ENCODE results near the gene SERINC2. TPM values are rescaled to one million over a fixed set of nuclear protein-coding genes. Genes with fewer than 3 reads are reported as not detected.

SERINC2 gene
- total and polyA plus RNA-seq, 9 donors: 4.0 to 49.0 (median 34.5) TPM

DNA sequence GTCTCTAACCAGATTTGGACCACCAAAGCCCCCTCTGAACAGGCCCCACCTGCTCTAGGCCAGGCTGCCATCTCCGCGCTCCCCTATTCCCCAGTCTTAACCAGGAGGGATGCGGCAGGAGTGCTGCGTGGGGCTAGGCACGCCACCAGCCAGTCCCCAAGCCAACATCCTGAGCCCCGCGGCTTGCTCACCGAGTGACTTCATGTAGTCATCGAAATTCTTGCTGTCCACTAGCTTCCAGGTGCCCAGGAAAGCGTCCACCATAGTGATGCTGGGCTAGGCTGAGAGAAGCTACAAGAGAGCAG is 40.3 kb upstream of the SERINC2 start:
- WGBS (ENCODE audit: insufficient coverage): 31% methylated on average over 10 of the region's 10 CpGs
- peaks cover 77% of the 10 kb centered on the region for H3K4me1 ChIP-seq (ENCODE audit: control insufficient read depth, insufficient read depth, low read length)
- peak; percentile 22 for DNase-seq
- H3K27me3 ChIP-seq (ENCODE audit: control insufficient read depth, insufficient read depth, low read length): no peaks in the 10 kb centered on the region
- peaks cover 7% of the 10 kb centered on the region for H3K36me3 ChIP-seq (ENCODE audit: control insufficient read depth, insufficient read depth, low read length)
- peak overlapping the region; percentile 36 for H3K4me3 ChIP-seq (ENCODE audit: low read length)
- H3K27ac ChIP-seq (ENCODE audit: low read length): peak overlapping the region; percentile 96
- no peaks in the 10 kb centered on the region for H3K9me3 ChIP-seq (replicated peaks; ENCODE audit: control insufficient read depth, low read depth, low read length)

GRCh38 chr1:31373056-31373896 is 39.7 kb upstream of the SERINC2 start, which contains the start of gene FABP3:
Gene FABP3 (minus strand): TSS chr1:31373076. CDS start chr1:31373014, 62 bp downstream.
- H3K36me3 ChIP-seq (ENCODE audit: control insufficient read depth, insufficient read depth, low read length): peaks cover 3% of the 10 kb centered on the region
- under 1% methylated on average over 41 of the region's 44 CpGs for WGBS (ENCODE audit: insufficient coverage)
- H3K27ac ChIP-seq (ENCODE audit: low read length): peak within 1 kb of the TSS; percentile 96
- peak within 1 kb of the TSS; percentile 36 for H3K4me3 ChIP-seq (ENCODE audit: low read length)
- H3K9me3 ChIP-seq (replicated peaks; ENCODE audit: control insufficient read depth, low read depth, low read length): no peaks in the 10 kb centered on the region
- H3K27me3 ChIP-seq (ENCODE audit: control insufficient read depth, insufficient read depth, low read length): no peaks in the 10 kb centered on the region
- peak; percentile 90 for DNase-seq
- peaks cover 77% of the 10 kb centered on the region for H3K4me1 ChIP-seq (ENCODE audit: control insufficient read depth, insufficient read depth, low read length)

- H3K4me1 ChIP-seq (ENCODE audit: control insufficient read depth, insufficient read depth, low read length): peaks cover 71% of the 10 kb centered on the region
- peak overlapping the region; percentile 96 for H3K27ac ChIP-seq (ENCODE audit: low read length)
- 0% methylated on average over 4 of the region's 11 CpGs for WGBS (ENCODE audit: insufficient coverage)
- H3K9me3 ChIP-seq (replicated peaks; ENCODE audit: control insufficient read depth, low read depth, low read length): no peaks in the 10 kb centered on the region
- no peaks in the 10 kb centered on the region for H3K27me3 ChIP-seq (ENCODE audit: control insufficient read depth, insufficient read depth, low read length)
- no peak for DNase-seq
- H3K4me3 ChIP-seq (ENCODE audit: low read length): peak overlapping the region; percentile 5
- peaks cover 3% of the 10 kb centered on the region for H3K36me3 ChIP-seq (ENCODE audit: control insufficient read depth, insufficient read depth, low read length)
These were observed 39.0 kb upstream of the SERINC2 start for GRCh38 chr1:31373897-31374486.

DNA sequence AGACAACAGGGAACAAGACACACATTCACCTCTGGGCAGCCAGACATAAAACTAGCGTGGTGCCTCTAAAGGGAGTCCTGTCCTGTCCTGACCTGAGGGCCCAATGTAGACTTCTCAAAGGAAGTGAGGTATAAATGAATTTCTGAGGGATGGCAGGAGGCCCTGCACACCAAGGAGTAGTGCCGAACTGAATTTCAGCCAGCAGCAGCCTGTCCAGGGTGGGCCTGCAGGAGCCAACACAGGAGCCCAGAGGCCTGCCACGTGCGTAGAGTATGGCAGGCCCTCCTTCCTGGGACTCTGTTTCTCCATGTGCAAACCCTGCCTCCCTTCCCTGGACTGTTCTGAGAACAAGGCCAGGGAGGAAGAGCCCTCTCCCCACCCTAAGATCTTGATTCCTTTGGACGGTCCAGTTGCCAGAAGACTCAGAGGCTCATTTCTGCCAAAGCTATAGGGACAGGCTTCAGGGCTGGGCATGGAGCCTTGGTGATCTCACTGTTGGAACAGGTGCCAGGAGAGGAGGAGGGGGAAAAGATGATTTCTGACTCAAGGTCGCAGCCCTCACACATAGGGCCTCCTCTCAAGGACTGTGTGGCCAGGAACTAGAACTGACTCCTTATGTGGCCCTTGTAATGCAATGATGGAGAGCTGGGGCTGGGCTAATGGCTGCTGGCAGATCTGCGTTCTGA is 38.4 kb upstream of the SERINC2 start:
- no peaks in the 10 kb centered on the region for H3K9me3 ChIP-seq (replicated peaks; ENCODE audit: control insufficient read depth, low read depth, low read length)
- no peak overlapping the region for H3K4me3 ChIP-seq (ENCODE audit: low read length)
- peak; percentile 96 for DNase-seq
- H3K4me1 ChIP-seq (ENCODE audit: control insufficient read depth, insufficient read depth, low read length): peaks cover 70% of the 10 kb centered on the region
- no peaks in the 10 kb centered on the region for H3K27me3 ChIP-seq (ENCODE audit: control insufficient read depth, insufficient read depth, low read length)
- 26% methylated on average over 3 of the region's 7 CpGs for WGBS (ENCODE audit: insufficient coverage)
- H3K36me3 ChIP-seq (ENCODE audit: control insufficient read depth, insufficient read depth, low read length): no peaks in the 10 kb centered on the region
- H3K27ac ChIP-seq (ENCODE audit: low read length): peak overlapping the region; percentile 96

DNA sequence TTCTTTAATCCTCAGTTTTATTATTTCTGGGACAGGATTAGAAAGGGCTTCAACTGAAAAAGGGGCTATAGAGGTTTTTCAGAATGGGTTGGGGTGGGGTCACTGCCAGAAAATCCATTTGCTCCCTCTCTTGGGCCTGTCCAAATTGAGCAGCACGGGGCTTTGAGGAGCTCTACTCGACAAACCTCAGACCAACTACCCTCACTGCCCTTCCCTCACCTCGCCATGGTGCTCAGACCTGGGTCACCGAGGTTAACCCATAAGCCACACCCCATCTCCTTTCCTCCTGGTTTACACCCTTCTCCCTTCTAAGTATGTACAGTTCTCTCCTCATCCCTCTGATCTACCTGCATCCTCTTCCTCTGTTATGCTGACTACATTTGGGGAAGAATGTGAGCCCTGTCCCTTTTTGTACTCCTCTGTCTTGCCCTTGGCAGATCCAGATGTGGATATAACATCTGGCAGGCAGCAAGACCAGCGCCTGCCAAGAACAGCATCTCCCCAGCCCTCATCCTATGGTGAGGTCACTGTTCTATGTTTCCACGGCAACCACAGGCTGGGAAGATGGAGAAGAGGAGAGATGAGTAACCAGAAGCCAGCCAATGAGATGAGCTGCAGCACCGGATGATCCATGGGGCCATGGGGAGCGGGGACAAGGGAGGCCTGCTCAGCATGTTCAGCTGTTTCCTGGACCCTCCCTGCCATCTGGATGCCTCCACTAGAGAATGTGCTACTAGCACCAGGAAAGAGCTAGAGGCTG is 36.5 kb upstream of the SERINC2 start:
- Histone ChIP-seq H3K4me1 (ENCODE audit: control insufficient read depth, insufficient read depth, low read length) (peaks cover 75% of the 10 kb centered on the region), H3K27ac (ENCODE audit: low read length) (peak overlapping the region; percentile 90)
- 22% methylated on average over 6 of the region's 8 CpGs for WGBS (ENCODE audit: insufficient coverage)

GRCh38 chr1:31377364-31377863 is 35.6 kb upstream of the SERINC2 start:
- H3K4me3 ChIP-seq (ENCODE audit: low read length): no peak overlapping the region
- H3K4me1 ChIP-seq (ENCODE audit: control insufficient read depth, insufficient read depth, low read length): peaks cover 76% of the 10 kb centered on the region
- no peaks in the 10 kb centered on the region for H3K9me3 ChIP-seq (replicated peaks; ENCODE audit: control insufficient read depth, low read depth, low read length)
- H3K27ac ChIP-seq (ENCODE audit: low read length): peak overlapping the region; percentile 72
- no peak for DNase-seq
- no CpG with 5 or more reads among the region's 3 CpGs for WGBS (ENCODE audit: insufficient coverage)
- no peaks in the 10 kb centered on the region for H3K27me3 ChIP-seq (ENCODE audit: control insufficient read depth, insufficient read depth, low read length)
- H3K36me3 ChIP-seq (ENCODE audit: control insufficient read depth, insufficient read depth, low read length): no peaks in the 10 kb centered on the region

More for the DNA sequence above, 36.5 kb upstream of the SERINC2 start:
- H3K4me3 ChIP-seq (ENCODE audit: low read length): no peak overlapping the region
- H3K9me3 ChIP-seq (replicated peaks; ENCODE audit: control insufficient read depth, low read depth, low read length): no peaks in the 10 kb centered on the region
- no peaks in the 10 kb centered on the region for H3K27me3 ChIP-seq (ENCODE audit: control insufficient read depth, insufficient read depth, low read length)
- peak; percentile 99 for DNase-seq
- no peaks in the 10 kb centered on the region for H3K36me3 ChIP-seq (ENCODE audit: control insufficient read depth, insufficient read depth, low read length)

DNA sequence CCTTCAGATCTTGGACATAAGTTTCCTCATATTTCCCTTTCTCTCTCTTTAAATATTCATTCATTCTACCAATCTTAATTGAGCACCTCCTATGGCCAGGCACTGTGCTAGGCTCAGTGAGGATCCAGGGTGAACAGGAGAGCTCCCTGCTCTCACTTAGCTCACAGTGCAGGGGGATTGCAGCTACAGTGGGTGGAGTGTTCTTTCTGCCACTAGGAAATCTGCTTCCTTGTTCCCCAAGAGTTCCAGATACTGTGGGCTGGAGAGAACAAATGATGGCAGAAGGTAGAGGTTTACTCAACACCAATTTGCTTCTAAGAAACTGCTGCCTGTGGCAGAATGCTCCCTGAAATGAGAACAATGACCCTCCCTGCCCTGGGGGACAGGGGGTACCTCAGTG is 35.0 kb upstream of the SERINC2 start:
- peaks cover 72% of the 10 kb centered on the region for H3K4me1 ChIP-seq (ENCODE audit: control insufficient read depth, insufficient read depth, low read length)
- H3K4me3 ChIP-seq (ENCODE audit: low read length): no peak overlapping the region
- no peaks in the 10 kb centered on the region for H3K27me3 ChIP-seq (ENCODE audit: control insufficient read depth, insufficient read depth, low read length)
- DNase-seq: no peak
- H3K36me3 ChIP-seq (ENCODE audit: control insufficient read depth, insufficient read depth, low read length): no peaks in the 10 kb centered on the region
- H3K27ac ChIP-seq (ENCODE audit: low read length): no peak overlapping the region
- no peaks in the 10 kb centered on the region for H3K9me3 ChIP-seq (replicated peaks; ENCODE audit: control insufficient read depth, low read depth, low read length)

DNA sequence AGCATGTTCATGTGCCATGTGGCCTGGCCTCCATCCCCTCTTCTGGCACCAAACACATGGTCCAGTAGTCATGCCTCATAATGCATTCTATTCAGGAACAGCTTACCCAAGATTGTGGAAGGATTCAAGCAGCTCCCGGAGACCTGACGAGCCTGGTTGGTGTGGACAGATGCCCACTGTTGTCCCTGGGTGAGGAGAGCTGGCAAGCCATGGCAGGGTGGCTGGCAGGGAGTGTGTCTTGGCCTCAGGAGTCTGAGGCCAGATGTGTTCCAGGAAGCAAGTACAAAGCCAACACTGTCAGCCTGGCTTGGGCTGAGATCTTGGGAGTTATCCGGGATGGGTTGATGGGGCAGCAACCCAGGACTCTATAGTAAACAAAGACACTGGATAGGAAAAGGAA is 32.8 kb upstream of the SERINC2 start:
- no peaks in the 10 kb centered on the region for H3K27me3 ChIP-seq (ENCODE audit: control insufficient read depth, insufficient read depth, low read length)
- H3K4me3 ChIP-seq (ENCODE audit: low read length): no peak overlapping the region
- no peak overlapping the region for H3K27ac ChIP-seq (ENCODE audit: low read length)
- DNase-seq: no peak
- no peaks in the 10 kb centered on the region for H3K9me3 ChIP-seq (replicated peaks; ENCODE audit: control insufficient read depth, low read depth, low read length)
- H3K4me1 ChIP-seq (ENCODE audit: control insufficient read depth, insufficient read depth, low read length): peaks cover 58% of the 10 kb centered on the region
- 67% methylated on average over 1 of the region's 3 CpGs for WGBS (ENCODE audit: insufficient coverage)
- no peaks in the 10 kb centered on the region for H3K36me3 ChIP-seq (ENCODE audit: control insufficient read depth, insufficient read depth, low read length)

GRCh38 chr1:31381394-31382294 is 31.4 kb upstream of the SERINC2 start:
- Histone ChIP-seq H3K4me1 (ENCODE audit: control insufficient read depth, insufficient read depth, low read length) (peaks cover 45% of the 10 kb centered on the region), H3K9me3 (replicated peaks; ENCODE audit: control insufficient read depth, low read depth, low read length) (no peaks in the 10 kb centered on the region), H3K36me3 (ENCODE audit: control insufficient read depth, insufficient read depth, low read length) (no peaks in the 10 kb centered on the region), H3K27ac (ENCODE audit: low read length) (peak overlapping the region; percentile 88), H3K27me3 (ENCODE audit: control insufficient read depth, insufficient read depth, low read length) (no peaks in the 10 kb centered on the region), H3K4me3 (ENCODE audit: low read length) (no peak overlapping the region)
- 78% methylated on average over 3 of the region's 6 CpGs for WGBS (ENCODE audit: insufficient coverage)
- peak; percentile 54 for DNase-seq

Data from muscle of leg (tissue), 11 donors.